Caco-2 (cell line): ENCODE results near the gene PKN1. TPM values are rescaled to one million over a fixed set of nuclear protein-coding genes. Genes with fewer than 3 reads are reported as not detected.

Source experiments
- BruUV-seq: library from RNA; stranded (reverse); fragments of 400-500 nt; replicated peaks from 2 replicates; lab custom pipeline; 2021; lab: Mats Ljungman, UMichigan
- CTCF ChIA-PET: fragments of 300-600 bp; sonication (Branson Sonifier 250); formaldehyde crosslinking; loops from one replicate; lab custom pipeline; 2022; ENCODE audit warnings: antibody characterized with exemption; lab: Charles Lee
- POLR2A ChIA-PET: fragments of 300-600 bp; sonication (Branson Sonifier 250); formaldehyde crosslinking; loops from one replicate; lab custom pipeline; 2022; ENCODE audit warnings: antibody characterized with exemption; lab: Charles Lee
- DNase-seq, 2 experiments: peaks; one replicate each; pipeline versions ENCODE4 v3.0.0 to v3.0.0-alpha.2; 2020 to 2022
- H3K27me3 ChIP-seq: replicated peaks from 2 replicates; pipeline ENCODE4 v1.6.0; 2011; ENCODE audit warnings: low read length; ENCODE audit not compliant: control insufficient read depth, insufficient read depth
- H3K36me3 ChIP-seq: 2 replicates; pipeline ENCODE4 v1.5.1; 2011; ENCODE audit warnings: low read length; ENCODE audit not compliant: control insufficient read depth, insufficient read depth
- H3K4me1 ChIP-seq: fragments of 250-450 bp; sonication (Bioruptor Pico); 2 replicates; pipeline ENCODE4 v1.5.1; 2020; ENCODE audit warnings: mild to moderate bottlenecking
- H3K4me3 ChIP-seq: 2 replicates; pipeline ENCODE4 v1.5.1; 2011; ENCODE audit warnings: low read depth, mild to moderate bottlenecking, control low read depth, low read length
- H3K9me3 ChIP-seq: fragments of 250-450 bp; sonication (Bioruptor Pico); 2 replicates; pipeline ENCODE4 v1.5.1; 2020; ENCODE audit warnings: mild to moderate bottlenecking, moderate library complexity
- H3K27ac Mint-ChIP-seq: one replicate; pipeline ENCODE4 v1.8.0; 2022; ENCODE audit warnings: mixed read lengths; ENCODE audit not compliant: unreplicated experiment
- H3K27me3 Mint-ChIP-seq: one replicate; pipeline ENCODE4 v1.8.0; 2022; ENCODE audit warnings: mixed read lengths; ENCODE audit not compliant: insufficient read depth, unreplicated experiment
- H3K36me3 Mint-ChIP-seq: one replicate; pipeline ENCODE4 v1.8.0; 2022; ENCODE audit warnings: mild to moderate bottlenecking, mixed read lengths; ENCODE audit not compliant: insufficient read depth, unreplicated experiment
- H3K4me1 Mint-ChIP-seq: one replicate; pipeline ENCODE4 v1.8.0; 2022; ENCODE audit warnings: low read depth, mixed read lengths; ENCODE audit not compliant: unreplicated experiment
- H3K4me3 Mint-ChIP-seq: one replicate; pipeline ENCODE4 v1.8.0; 2022; ENCODE audit warnings: mild to moderate bottlenecking, moderate library complexity, mixed read lengths; ENCODE audit not compliant: unreplicated experiment
- H3K9me3 Mint-ChIP-seq: one replicate; pipeline ENCODE4 v1.8.0; 2022; ENCODE audit warnings: mixed read lengths; ENCODE audit not compliant: unreplicated experiment
- CTCF ChIP-seq, 2 experiments: fragments of 200-600 bp in 1 of 2; IDR thresholded peaks; 1 replicate in 1 of 2; 2 replicates in 1 of 2; pipeline versions ENCODE4 v1.5.1 to v1.8.0; 2011 to 2022; ENCODE audit warnings: antibody characterized with exemption in 1 of 2, control low read depth in 1 of 2, inconsistent platforms in 1 of 2, low read depth in 1 of 2, low read length in 1 of 2, mild to moderate bottlenecking in 1 of 2, moderate library complexity in 1 of 2; ENCODE audit not compliant: insufficient read depth in 1 of 2, severe bottlenecking in 1 of 2, unreplicated experiment in 1 of 2
- intact Hi-C: fragments of 100-400 bp; cut with micrococcal nuclease; formaldehyde crosslinking; loops from one replicate; pipeline ENCODE4 v1.10.0; 2022; ENCODE audit not compliant: unreplicated experiment
- total RNA-seq: library from RNA; stranded (reverse); gene quantifications from 2 replicates; pipeline ENCODE4 v1.2.3, GENCODE V29; 2022

PKN1 gene
- total RNA-seq, 1 experiment from 2014 or later = 102 TPM

DNA sequence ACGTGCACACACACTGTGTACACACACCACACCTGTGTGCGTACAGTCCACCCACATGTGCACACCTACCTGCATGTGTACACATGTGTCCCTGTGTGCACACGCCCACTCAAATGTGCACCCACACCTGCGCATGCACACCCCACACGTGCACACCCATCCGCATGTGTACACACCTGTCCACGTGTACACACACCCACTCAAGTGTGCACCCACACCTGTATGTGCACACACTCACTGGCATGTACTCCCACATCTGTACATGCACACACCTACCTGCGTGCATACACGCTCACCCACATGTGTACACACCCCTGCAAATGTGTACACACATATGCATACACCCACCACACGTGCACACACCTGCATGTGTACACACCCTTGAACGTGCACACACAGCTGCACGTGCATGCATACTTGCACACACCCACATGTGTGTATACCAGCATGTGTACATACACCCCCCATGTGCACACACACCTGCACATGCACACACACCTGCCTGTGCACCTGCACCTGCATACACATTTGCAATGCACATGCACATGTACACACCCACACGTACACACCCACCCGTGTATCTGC lies 10.6 kb downstream of the PKN1 start:
- no peak overlapping the region for H3K27ac Mint-ChIP-seq
- Histone ChIP-seq H3K4me3 (no peak overlapping the region), H3K36me3 (peaks cover 6% of the 10 kb centered on the region), H3K4me1 (no peaks in the 10 kb centered on the region), H3K9me3 (no peaks in the 10 kb centered on the region), H3K27me3 (no peaks in the 10 kb centered on the region)
- DNase-seq = no peak
- H3K4me1 Mint-ChIP-seq = no peaks in the 10 kb centered on the region
- H3K9me3 Mint-ChIP-seq = no peaks in the 10 kb centered on the region
- no peaks in the 10 kb centered on the region for H3K27me3 Mint-ChIP-seq
- no peak overlapping the region for H3K4me3 Mint-ChIP-seq
- ChIA-PET CTCF (no interaction called here), POLR2A (no interaction called here)
- BruUV-seq = no TSS peak
- peaks cover 50% of the 10 kb centered on the region for H3K36me3 Mint-ChIP-seq
- intact Hi-C loops = no loop called here
- no peak for TF ChIP-seq CTCF (IDR thresholded peaks at IDR 0.05; ENCODE audit: insufficient read depth in 1 of 2, low read depth in 1 of 2, low read length in 1 of 2, severe bottlenecking in 1 of 2, unreplicated experiment in 1 of 2)

DNA sequence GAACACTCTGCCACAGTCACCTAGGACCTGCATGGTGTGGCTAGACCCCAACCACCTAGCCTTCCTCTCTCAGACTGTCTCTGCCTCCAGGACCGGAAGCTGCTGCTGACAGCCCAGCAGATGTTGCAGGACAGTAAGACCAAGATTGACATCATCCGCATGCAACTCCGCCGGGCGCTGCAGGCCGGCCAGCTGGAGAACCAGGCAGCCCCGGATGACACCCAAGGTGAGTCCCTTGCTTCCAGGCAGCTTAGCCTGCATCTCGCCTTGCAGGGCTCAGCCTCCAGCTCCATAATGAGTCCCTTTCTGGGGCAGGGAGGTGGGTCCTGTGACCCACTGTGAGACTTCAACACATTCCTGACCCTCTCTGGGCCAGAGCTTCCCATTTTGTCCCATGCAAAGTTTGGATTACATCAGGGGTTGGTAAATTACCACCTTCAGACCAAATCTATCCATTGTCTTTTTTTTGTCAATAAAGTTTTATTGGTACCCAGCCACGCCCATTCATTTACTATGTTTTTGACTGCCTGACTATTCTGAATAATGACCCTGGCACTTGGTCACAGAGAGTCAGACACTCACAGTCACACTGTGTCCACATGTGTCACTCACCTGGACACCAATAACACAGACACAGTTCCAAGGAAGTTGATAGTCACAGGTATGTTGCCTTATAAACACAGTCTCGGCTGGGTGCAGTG lies 13.4 kb downstream of the PKN1 start:
- Histone ChIP-seq H3K4me1 (no peaks in the 10 kb centered on the region), H3K27me3 (no peaks in the 10 kb centered on the region), H3K36me3 (peaks cover 7% of the 10 kb centered on the region), H3K9me3 (no peaks in the 10 kb centered on the region), H3K4me3 (no peak overlapping the region)
- CTCF ChIA-PET = no interaction called here
- no TSS peak for BruUV-seq
- Mint-ChIP-seq H3K27me3 (no peaks in the 10 kb centered on the region), H3K27ac (no peak overlapping the region), H3K4me3 (no peak overlapping the region), H3K4me1 (no peaks in the 10 kb centered on the region), H3K36me3 (peaks cover 49% of the 10 kb centered on the region), H3K9me3 (no peaks in the 10 kb centered on the region)
- TF ChIP-seq CTCF (IDR thresholded peaks at IDR 0.05; ENCODE audit: insufficient read depth in 1 of 2, low read depth in 1 of 2, low read length in 1 of 2, severe bottlenecking in 1 of 2, unreplicated experiment in 1 of 2) = no peak
- DNase-seq = no peak
- POLR2A ChIA-PET = no interaction called here
- intact Hi-C loops = no loop called here

- Histone ChIP-seq H3K4me1 (no peaks in the 10 kb centered on the region), H3K9me3 (no peaks in the 10 kb centered on the region), H3K27me3 (no peaks in the 10 kb centered on the region), H3K4me3 (no peak overlapping the region), H3K36me3 (peaks cover 3% of the 10 kb centered on the region)
- POLR2A ChIA-PET = no interaction called here
- no peak overlapping the region for H3K4me3 Mint-ChIP-seq
- no peaks in the 10 kb centered on the region for H3K4me1 Mint-ChIP-seq
- intact Hi-C loops = no loop called here
- H3K36me3 Mint-ChIP-seq = peaks cover 34% of the 10 kb centered on the region
- DNase-seq = no peak
- no peaks in the 10 kb centered on the region for H3K27me3 Mint-ChIP-seq
- H3K27ac Mint-ChIP-seq = no peak overlapping the region
- H3K9me3 Mint-ChIP-seq = no peaks in the 10 kb centered on the region
- no peak for TF ChIP-seq CTCF (IDR thresholded peaks at IDR 0.05; ENCODE audit: insufficient read depth in 1 of 2, low read depth in 1 of 2, low read length in 1 of 2, severe bottlenecking in 1 of 2, unreplicated experiment in 1 of 2)
- CTCF ChIA-PET = no interaction called here
- BruUV-seq = no TSS peak
Observed at GRCh38 chr19:14449321-14449720, 16.2 kb downstream of the PKN1 start.
